Gastrocnemius medialis (tissue), 4 donors: ENCODE data around the gene ATM.

Experiments used
- POLR2A ChIP-seq, 2 donors: fragments of 450-650 bp; IDR thresholded peaks; one replicate each; pipeline ENCODE4 v1.6.1; 2017; ENCODE audit warnings: antibody characterized with exemption in 2 of 2, mild to moderate bottlenecking in 2 of 2, moderate library complexity in 2 of 2
- TF ChIP-seq, protein P1 (sequence below), 5 experiments: fragments of 450-650 bp in 3 of 5; fragments of 200-600 bp in 2 of 5; sonication (generic) in 2 of 5; IDR thresholded peaks in 4 of 5; conservative IDR thresholded peaks in 1 of 5; 1 replicate in 4 of 5; 2 replicates in 1 of 5; pipeline ENCODE4 v1.5.1; 2016 to 2019; ENCODE audit warnings: antibody characterized with exemption in 5 of 5, mild to moderate bottlenecking in 3 of 5, moderate library complexity in 3 of 5

DNA sequence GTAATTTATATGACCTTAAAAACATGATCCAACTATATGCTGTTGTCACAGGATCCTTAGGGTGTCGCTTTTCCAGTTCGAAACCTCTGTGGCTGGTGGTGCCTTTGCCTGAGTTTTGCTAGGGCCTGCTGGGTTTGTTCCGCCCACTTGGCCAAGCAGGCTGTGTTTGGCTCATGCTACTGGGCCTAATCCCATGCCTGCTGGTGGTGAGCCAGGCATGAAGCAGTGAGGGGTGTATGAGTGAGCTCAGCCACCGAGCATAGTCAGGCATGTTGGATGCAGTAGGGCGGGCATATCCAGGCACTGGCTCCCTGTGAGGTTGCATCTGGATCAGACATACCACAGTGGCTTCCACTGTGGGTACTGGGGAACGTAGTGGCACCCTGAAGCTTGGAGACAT is 16.7 kb upstream of the ATM start:
- TF ChIP-seq POLR2A (IDR thresholded peaks at IDR 0.05): no peak
- TF ChIP-seq, protein P1, sequence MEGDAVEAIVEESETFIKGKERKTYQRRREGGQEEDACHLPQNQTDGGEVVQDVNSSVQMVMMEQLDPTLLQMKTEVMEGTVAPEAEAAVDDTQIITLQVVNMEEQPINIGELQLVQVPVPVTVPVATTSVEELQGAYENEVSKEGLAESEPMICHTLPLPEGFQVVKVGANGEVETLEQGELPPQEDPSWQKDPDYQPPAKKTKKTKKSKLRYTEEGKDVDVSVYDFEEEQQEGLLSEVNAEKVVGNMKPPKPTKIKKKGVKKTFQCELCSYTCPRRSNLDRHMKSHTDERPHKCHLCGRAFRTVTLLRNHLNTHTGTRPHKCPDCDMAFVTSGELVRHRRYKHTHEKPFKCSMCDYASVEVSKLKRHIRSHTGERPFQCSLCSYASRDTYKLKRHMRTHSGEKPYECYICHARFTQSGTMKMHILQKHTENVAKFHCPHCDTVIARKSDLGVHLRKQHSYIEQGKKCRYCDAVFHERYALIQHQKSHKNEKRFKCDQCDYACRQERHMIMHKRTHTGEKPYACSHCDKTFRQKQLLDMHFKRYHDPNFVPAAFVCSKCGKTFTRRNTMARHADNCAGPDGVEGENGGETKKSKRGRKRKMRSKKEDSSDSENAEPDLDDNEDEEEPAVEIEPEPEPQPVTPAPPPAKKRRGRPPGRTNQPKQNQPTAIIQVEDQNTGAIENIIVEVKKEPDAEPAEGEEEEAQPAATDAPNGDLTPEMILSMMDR (IDR thresholded peaks at IDR 0.05 in 4 of 5, conservative IDR thresholded peaks at IDR 0.05 in 1 of 5): no peak
